Mesendoderm (in vitro differentiated cells): Measurements from ENCODE around the gene DCAF10.

Source experiments
- DNase-seq: peaks from one replicate; pipeline ENCODE4 v3.0.0; 2013
- H2AK5ac ChIP-seq: 2 replicates; pipeline ENCODE4 v1.6.1; 2013; ENCODE audit warnings: low read length, inconsistent platforms
- H2BK120ac ChIP-seq: 2 replicates; pipeline ENCODE4 v1.6.1; 2013; ENCODE audit warnings: low read depth, mild to moderate bottlenecking, low read length, moderate library complexity, mixed read lengths
- H2BK15ac ChIP-seq: replicated peaks from 2 replicates; pipeline ENCODE4 v1.6.1; 2013; ENCODE audit warnings: low read depth, mild to moderate bottlenecking, moderate library complexity
- H2BK5ac ChIP-seq: 2 replicates; pipeline ENCODE4 v1.6.1; 2013; ENCODE audit warnings: low read length, inconsistent platforms
- H3K18ac ChIP-seq: 2 replicates; pipeline ENCODE4 v1.6.1; 2013; ENCODE audit warnings: mild to moderate bottlenecking, low read length, mixed read lengths
- H3K23ac ChIP-seq: one replicate; pipeline ENCODE4 v1.6.1; 2013; ENCODE audit warnings: low read length
- H3K27ac ChIP-seq: 2 replicates; pipeline ENCODE4 v1.5.1; 2013; ENCODE audit warnings: low read depth, mild to moderate bottlenecking, inconsistent platforms, low read length, moderate library complexity
- H3K27me3 ChIP-seq: 2 replicates; pipeline ENCODE4 v1.6.1; 2013; ENCODE audit warnings: low read length, control low read depth, mild to moderate bottlenecking, inconsistent platforms; ENCODE audit not compliant: insufficient read depth, poor library complexity
- H3K36me3 ChIP-seq: 2 replicates; pipeline ENCODE4 v1.6.1; 2013; ENCODE audit warnings: low read length, inconsistent platforms; ENCODE audit not compliant: control insufficient read depth, insufficient read depth
- H3K4ac ChIP-seq: one replicate; pipeline ENCODE4 v1.6.1; 2013; ENCODE audit warnings: low read depth, mild to moderate bottlenecking, low read length, moderate library complexity
- H3K4me1 ChIP-seq: 2 replicates; pipeline ENCODE4 v1.6.1; 2013; ENCODE audit warnings: low read depth, low read length, inconsistent platforms; ENCODE audit not compliant: control insufficient read depth
- H3K4me2 ChIP-seq: 2 replicates; pipeline ENCODE4 v1.6.1; 2013; ENCODE audit warnings: low read length
- H3K4me3 ChIP-seq: 2 replicates; pipeline ENCODE4 v1.5.1; 2013; ENCODE audit warnings: mild to moderate bottlenecking, low read length
- H3K56ac ChIP-seq: one replicate; pipeline ENCODE4 v1.6.1; 2013; ENCODE audit warnings: low read length
- H3K79me1 ChIP-seq: 2 replicates; pipeline ENCODE4 v1.6.1; 2013; ENCODE audit warnings: low read length, inconsistent platforms
- H3K79me2 ChIP-seq: 2 replicates; pipeline ENCODE4 v1.6.1; 2013; ENCODE audit warnings: mild to moderate bottlenecking, low read length; ENCODE audit not compliant: control insufficient read depth, insufficient read depth
- H3K9ac ChIP-seq: 2 replicates; pipeline ENCODE4 v1.6.1; 2013; ENCODE audit warnings: low read length, inconsistent platforms
- H4K5ac ChIP-seq: one replicate; pipeline ENCODE4 v1.6.1; 2013; ENCODE audit warnings: low read length
- H4K8ac ChIP-seq: one replicate; pipeline ENCODE4 v1.6.1; 2013; ENCODE audit warnings: low read depth, mild to moderate bottlenecking, control low read depth, low read length, moderate library complexity
- WGBS: extraction: QIAGEN DNeasy Blood & Tissue Kit; methylation state at CpG from one replicate; pipeline ENCODE4 v1.1.7; 2013; ENCODE audit warnings: low lambda C conversion rate, missing lambda C conversion rate; ENCODE audit not compliant: insufficient coverage; ENCODE audit errors: extremely low coverage; 5-methylcytosine and 5-hydroxymethylcytosine counted together

Gene DCAF10

GRCh38 chr9:37784616-37785483, 15.7 kb upstream of the DCAF10 start, which contains the start of gene EXOSC3:
Gene EXOSC3, minus strand, starts transcription at chr9:37785064. Its CDS starts 20 bp downstream, at chr9:37785044.
- Histone ChIP-seq H3K79me2 (peaks cover 21% of the 10 kb centered on the region), H4K8ac (peak within 1 kb of the TSS; percentile 0), H3K56ac (peak within 1 kb of the TSS; percentile 99), H3K9ac (peak within 1 kb of the TSS; percentile 98), H3K4me1 (no peaks in the 10 kb centered on the region), H3K27ac (peak within 1 kb of the TSS; percentile 72), H3K4ac (no peak within 1 kb of the TSS), H3K27me3 (no peaks in the 10 kb centered on the region), H2BK120ac (no peak within 1 kb of the TSS), H2BK15ac (no peak within 1 kb of the TSS), H3K4me2 (peak within 1 kb of the TSS; percentile 82), H3K4me3 (peak within 1 kb of the TSS; percentile 99), H2AK5ac (no peak within 1 kb of the TSS), H3K23ac (no peak within 1 kb of the TSS), H4K5ac (no peak within 1 kb of the TSS), H3K18ac (peak within 1 kb of the TSS; percentile 52), H3K36me3 (peaks cover 9% of the 10 kb centered on the region), H2BK5ac (no peak within 1 kb of the TSS), H3K79me1 (peaks cover 17% of the 10 kb centered on the region)
- peak; percentile 97 for DNase-seq
- whole genome bisulfite sequencing: no CpG with 5 or more reads among the region's 73 CpGs

GRCh38 chr9:37787059-37787458, 13.5 kb upstream of the DCAF10 start:
- Histone ChIP-seq H3K9ac (no peak overlapping the region), H3K23ac (no peak overlapping the region), H3K79me1 (peaks cover 12% of the 10 kb centered on the region), H2BK15ac (no peak overlapping the region), H3K56ac (no peak overlapping the region), H3K79me2 (peaks cover 21% of the 10 kb centered on the region), H3K4me3 (no peak overlapping the region), H2AK5ac (no peak overlapping the region), H3K18ac (no peak overlapping the region), H3K27ac (no peak overlapping the region), H3K36me3 (peaks cover 8% of the 10 kb centered on the region), H3K4me1 (no peaks in the 10 kb centered on the region), H3K4me2 (no peak overlapping the region), H4K5ac (no peak overlapping the region), H3K4ac (no peak overlapping the region), H2BK5ac (no peak overlapping the region), H2BK120ac (no peak overlapping the region), H4K8ac (no peak overlapping the region), H3K27me3 (no peaks in the 10 kb centered on the region)
- WGBS: no CpG with 5 or more reads among the region's 45 CpGs
- no peak for DNase-seq

- H3K4me3 ChIP-seq: no peak overlapping the region
- no peak overlapping the region for H3K23ac ChIP-seq
- H3K9ac ChIP-seq: no peak overlapping the region
- no peaks in the 10 kb centered on the region for H3K27me3 ChIP-seq
- no peak overlapping the region for H3K4me2 ChIP-seq
- H2BK15ac ChIP-seq: no peak overlapping the region
- peaks cover 3% of the 10 kb centered on the region for H3K79me1 ChIP-seq
- H2AK5ac ChIP-seq: no peak overlapping the region
- H3K36me3 ChIP-seq: peaks cover under 1% of the 10 kb centered on the region
- no peak overlapping the region for H4K8ac ChIP-seq
- peaks cover 13% of the 10 kb centered on the region for H3K79me2 ChIP-seq
- no peak overlapping the region for H3K27ac ChIP-seq
- no peak overlapping the region for H4K5ac ChIP-seq
- no peak overlapping the region for H2BK120ac ChIP-seq
- no peak overlapping the region for H3K56ac ChIP-seq
- H2BK5ac ChIP-seq: no peak overlapping the region
- no peak overlapping the region for H3K18ac ChIP-seq
- no peaks in the 10 kb centered on the region for H3K4me1 ChIP-seq
- H3K4ac ChIP-seq: no peak overlapping the region
- WGBS: no CpG with 5 or more reads among the region's 6 CpGs
- no peak for DNase-seq
Observed at GRCh38 chr9:37788332-37788731, 12.3 kb upstream of the DCAF10 start.

GRCh38 chr9:37790096-37790495, 10.5 kb upstream of the DCAF10 start:
- Histone ChIP-seq H4K5ac (no peak overlapping the region), H3K79me1 (no peaks in the 10 kb centered on the region), H3K4me2 (no peak overlapping the region), H3K18ac (no peak overlapping the region), H3K9ac (no peak overlapping the region), H3K36me3 (no peaks in the 10 kb centered on the region), H3K4ac (no peak overlapping the region), H3K4me1 (no peaks in the 10 kb centered on the region), H2BK5ac (no peak overlapping the region), H2AK5ac (no peak overlapping the region), H3K27me3 (no peaks in the 10 kb centered on the region), H3K27ac (no peak overlapping the region), H2BK15ac (no peak overlapping the region), H3K79me2 (no peaks in the 10 kb centered on the region), H2BK120ac (no peak overlapping the region), H3K23ac (no peak overlapping the region), H4K8ac (no peak overlapping the region), H3K4me3 (no peak overlapping the region), H3K56ac (no peak overlapping the region)
- no CpG with 5 or more reads among the region's 2 CpGs for WGBS
- DNase-seq: no peak

- Histone ChIP-seq H3K27ac (no peak overlapping the region), H3K4me2 (no peak overlapping the region), H3K79me1 (no peaks in the 10 kb centered on the region), H3K27me3 (no peaks in the 10 kb centered on the region), H3K9ac (no peak overlapping the region), H4K8ac (no peak overlapping the region), H3K4me3 (no peak overlapping the region), H2BK120ac (no peak overlapping the region), H2BK15ac (no peak overlapping the region), H4K5ac (no peak overlapping the region), H3K79me2 (no peaks in the 10 kb centered on the region), H3K18ac (no peak overlapping the region), H3K4ac (no peak overlapping the region), H2BK5ac (no peak overlapping the region), H3K4me1 (no peaks in the 10 kb centered on the region), H3K56ac (no peak overlapping the region), H3K23ac (no peak overlapping the region), H2AK5ac (no peak overlapping the region), H3K36me3 (no peaks in the 10 kb centered on the region)
- DNase-seq: no peak
- no CpG with 5 or more reads among the region's 5 CpGs for WGBS
Observed at GRCh38 chr9:37792122-37792521, 8.5 kb upstream of the DCAF10 start.
